Measurements from ENCODE around the gene ZBTB8OS.
"Not testable (repeated sequence)": the region's sequence is repeated elsewhere in the genome, so short reads cannot be mapped to it uniquely, and the experiment has no call there.

ZBTB8OS gene

GRCh38 chr1:32650248-32650751, at the start of gene ZBTB8OS:
Gene ZBTB8OS, minus strand, starts transcription at chr1:32650550. Its CDS starts 21 bp downstream, at chr1:32650529.
- peak; percentile 98 for DNase-seq

- DNase-seq, result not testable (repeated sequence)
Measured at GRCh38 chr1:32696996-32697395, 46.6 kb upstream of the ZBTB8OS start.

GRCh38 chr1:32696041-32696440, 45.7 kb upstream of the ZBTB8OS start:
- DNase-seq, result no peak

- no peak for DNase-seq
Measured at GRCh38 chr1:32695098-32695904, 45.0 kb upstream of the ZBTB8OS start.

GRCh38 chr1:32693455-32694174, 43.3 kb upstream of the ZBTB8OS start:
- DNase-seq, result no peak

GRCh38 chr1:32686387-32686786, 36.0 kb upstream of the ZBTB8OS start:
- DNase-seq, result no peak

- no peak for DNase-seq
Measured at GRCh38 chr1:32685498-32685897, 35.1 kb upstream of the ZBTB8OS start.

- DNase-seq, result no peak
Measured at GRCh38 chr1:32684167-32684811, 33.9 kb upstream of the ZBTB8OS start.

- no peak for DNase-seq
Measured at GRCh38 chr1:32683397-32683796, 33.0 kb upstream of the ZBTB8OS start.

GRCh38 chr1:32681999-32682398, 31.6 kb upstream of the ZBTB8OS start:
- DNase-seq, result no peak

GRCh38 chr1:32681509-32681908, 31.2 kb upstream of the ZBTB8OS start:
- DNase-seq, result no peak

- no peak for DNase-seq
Measured at GRCh38 chr1:32680642-32681041, 30.3 kb upstream of the ZBTB8OS start.

- not testable (repeated sequence) for DNase-seq
Measured at GRCh38 chr1:32679993-32680392, 29.6 kb upstream of the ZBTB8OS start.

- DNase-seq, result no peak
Measured at GRCh38 chr1:32676945-32677344, 26.6 kb upstream of the ZBTB8OS start.

GRCh38 chr1:32668716-32669115, 18.4 kb upstream of the ZBTB8OS start:
- not testable (repeated sequence) for DNase-seq

GRCh38 chr1:32666901-32667566, 16.7 kb upstream of the ZBTB8OS start:
- no peak for DNase-seq

- no peak for DNase-seq
Measured at GRCh38 chr1:32665915-32666314, 15.6 kb upstream of the ZBTB8OS start.

GRCh38 chr1:32659581-32659980, 9.2 kb upstream of the ZBTB8OS start:
- no peak for DNase-seq

- DNase-seq, result no peak
Measured at GRCh38 chr1:32652244-32652962, 2.1 kb upstream of the ZBTB8OS start.

- peak; percentile 69 for DNase-seq
Measured at GRCh38 chr1:32651461-32652073, 1.2 kb upstream of the ZBTB8OS start.

GRCh38 chr1:32650752-32651460, 556 bp upstream of the ZBTB8OS start, which contains the start of gene RBBP4:
Gene RBBP4, plus strand, starts transcription at chr1:32651208. Its CDS starts 99 bp downstream, at chr1:32651307.
- peak; percentile 98 for DNase-seq

Data from inflammatory macrophage treated with lipopolysaccharide for 4 hours (primary cell).